ENCODE measurements around the gene NCL. TPM values are rescaled to one million over a fixed set of nuclear protein-coding genes. Genes with fewer than 3 reads are reported as not detected.

Gene NCL
- total and polyA plus RNA-seq, 5 donors from 2014 or later: 296 to 435 (median 333) TPM

- DNase-seq (no peak), ATAC-seq (ENCODE audit: low read depth in 2 of 2) (no peak)
- Histone ChIP-seq H3K36me3 (ENCODE audit: control insufficient read depth, insufficient read depth, low read length) (no peaks in the 10 kb centered on the region), H3K4me3 (ENCODE audit: low read depth, low read length) (no peak overlapping the region), H3K27ac (ENCODE audit: insufficient read depth, low read length, poor library complexity, severe bottlenecking) (no peak overlapping the region), H3K27me3 (ENCODE audit: control insufficient read depth, insufficient read depth, low read length) (no peaks in the 10 kb centered on the region), H3K9me3 (ENCODE audit: control insufficient read depth in 2 of 2, low read length in 2 of 2) (no peaks in the 10 kb centered on the region), H3K4me1 (ENCODE audit: control insufficient read depth, insufficient read depth, low read length, poor library complexity, severe bottlenecking) (peaks cover 30% of the 10 kb centered on the region)
- H3K4me1 Mint-ChIP-seq: peaks cover 0 to 25% (median 13%) of the 10 kb centered on the region in 4 donors
- peak overlapping the region in 1 of 4 donors; percentile 48 for H3K4me3 Mint-ChIP-seq
- H3K9me3 Mint-ChIP-seq: no peaks in the 10 kb centered on the region
- H3K36me3 Mint-ChIP-seq: peaks cover 4% of the 10 kb centered on the region
- peaks cover 8% of the 10 kb centered on the region for H3K27me3 Mint-ChIP-seq
- no peak overlapping the region for H3K27ac Mint-ChIP-seq
These were observed 15.2 kb upstream of the NCL start for GRCh38 chr2:231479455-231479854.

GRCh38 chr2:231476920-231477319 is 12.6 kb upstream of the NCL start:
- H3K36me3 Mint-ChIP-seq: peaks cover 3% of the 10 kb centered on the region
- H3K4me1 ChIP-seq (ENCODE audit: control insufficient read depth, insufficient read depth, low read length, poor library complexity, severe bottlenecking): peaks cover 8% of the 10 kb centered on the region
- no peak overlapping the region for H3K27ac ChIP-seq (ENCODE audit: insufficient read depth, low read length, poor library complexity, severe bottlenecking)
- no peaks in the 10 kb centered on the region for H3K36me3 ChIP-seq (ENCODE audit: control insufficient read depth, insufficient read depth, low read length)
- H3K4me3 Mint-ChIP-seq: no peak overlapping the region
- ATAC-seq (ENCODE audit: low read depth in 2 of 2): no peak
- DNase-seq: no peak
- no peaks in the 10 kb centered on the region for H3K27me3 ChIP-seq (ENCODE audit: control insufficient read depth, insufficient read depth, low read length)
- peaks cover 0 to 15% (median 9%) of the 10 kb centered on the region in 4 donors for H3K4me1 Mint-ChIP-seq
- H3K9me3 ChIP-seq (ENCODE audit: control insufficient read depth in 2 of 2, low read length in 2 of 2): no peaks in the 10 kb centered on the region
- H3K4me3 ChIP-seq (ENCODE audit: low read depth, low read length): no peak overlapping the region
- peaks cover 8% of the 10 kb centered on the region for H3K27me3 Mint-ChIP-seq
- no peak overlapping the region for H3K27ac Mint-ChIP-seq
- H3K9me3 Mint-ChIP-seq: no peaks in the 10 kb centered on the region

GRCh38 chr2:231475965-231476364 is 11.7 kb upstream of the NCL start:
- H3K9me3 ChIP-seq (ENCODE audit: control insufficient read depth in 2 of 2, low read length in 2 of 2): no peaks in the 10 kb centered on the region
- no peaks in the 10 kb centered on the region for H3K36me3 ChIP-seq (ENCODE audit: control insufficient read depth, insufficient read depth, low read length)
- H3K27me3 Mint-ChIP-seq: peaks cover 8% of the 10 kb centered on the region
- peak overlapping the region in 2 of 3 donors; percentile 42 to 89 for H3K27ac Mint-ChIP-seq
- peaks cover 0 to 11% (median 6%) of the 10 kb centered on the region in 4 donors for H3K4me1 Mint-ChIP-seq
- peak overlapping the region; percentile 32 for H3K4me3 ChIP-seq (ENCODE audit: low read depth, low read length)
- peaks cover 8% of the 10 kb centered on the region for H3K4me1 ChIP-seq (ENCODE audit: control insufficient read depth, insufficient read depth, low read length, poor library complexity, severe bottlenecking)
- peak overlapping the region in 1 of 4 donors; percentile 84 for H3K4me3 Mint-ChIP-seq
- no peaks in the 10 kb centered on the region for H3K9me3 Mint-ChIP-seq
- no peak overlapping the region for H3K27ac ChIP-seq (ENCODE audit: insufficient read depth, low read length, poor library complexity, severe bottlenecking)
- no peaks in the 10 kb centered on the region for H3K27me3 ChIP-seq (ENCODE audit: control insufficient read depth, insufficient read depth, low read length)
- no peaks in the 10 kb centered on the region for H3K36me3 Mint-ChIP-seq
- DNase-seq (peak in 1 of 3 donors; percentile 38), ATAC-seq (ENCODE audit: low read depth in 2 of 2) (peak in 1 of 2 donors; percentile 52)

- no peak overlapping the region for H3K4me3 Mint-ChIP-seq
- no peaks in the 10 kb centered on the region for H3K27me3 ChIP-seq (ENCODE audit: control insufficient read depth, insufficient read depth, low read length)
- H3K27me3 Mint-ChIP-seq: peaks cover 4% of the 10 kb centered on the region
These were observed 8.5 kb upstream of the NCL start for GRCh38 chr2:231472816-231473215.

GRCh38 chr2:231470246-231470900 is 6.1 kb upstream of the NCL start:
- Histone ChIP-seq H3K27ac (ENCODE audit: insufficient read depth, low read length, poor library complexity, severe bottlenecking) (no peak overlapping the region), H3K27me3 (ENCODE audit: control insufficient read depth, insufficient read depth, low read length) (no peaks in the 10 kb centered on the region), H3K4me3 (ENCODE audit: low read depth, low read length) (no peak overlapping the region), H3K4me1 (ENCODE audit: control insufficient read depth, insufficient read depth, low read length, poor library complexity, severe bottlenecking) (peaks cover 3% of the 10 kb centered on the region), H3K36me3 (ENCODE audit: control insufficient read depth, insufficient read depth, low read length) (no peaks in the 10 kb centered on the region), H3K9me3 (ENCODE audit: control insufficient read depth in 2 of 2, low read length in 2 of 2) (no peaks in the 10 kb centered on the region)
- Mint-ChIP-seq H3K27me3 (no peaks in the 10 kb centered on the region), H3K4me3 (no peak overlapping the region), H3K4me1 (peaks cover 3 to 16% (median 11%) of the 10 kb centered on the region in 4 donors), H3K27ac (no peak overlapping the region), H3K36me3 (no peaks in the 10 kb centered on the region), H3K9me3 (no peaks in the 10 kb centered on the region)
- DNase-seq (no peak), ATAC-seq (ENCODE audit: low read depth in 2 of 2) (no peak)

More at GRCh38 chr2:231472816-231473215, 8.5 kb upstream of the NCL start:
- no peak overlapping the region for H3K4me3 ChIP-seq (ENCODE audit: low read depth, low read length)
- no peak overlapping the region for H3K27ac ChIP-seq (ENCODE audit: insufficient read depth, low read length, poor library complexity, severe bottlenecking)
- ATAC-seq (ENCODE audit: low read depth in 2 of 2) (no peak), DNase-seq (no peak)
- no peaks in the 10 kb centered on the region for H3K36me3 Mint-ChIP-seq
- peaks cover 0 to 13% (median 4%) of the 10 kb centered on the region in 4 donors for H3K4me1 Mint-ChIP-seq
- H3K4me1 ChIP-seq (ENCODE audit: control insufficient read depth, insufficient read depth, low read length, poor library complexity, severe bottlenecking): peaks cover 8% of the 10 kb centered on the region
- H3K36me3 ChIP-seq (ENCODE audit: control insufficient read depth, insufficient read depth, low read length): no peaks in the 10 kb centered on the region
- H3K9me3 Mint-ChIP-seq: no peaks in the 10 kb centered on the region
- H3K27ac Mint-ChIP-seq: no peak overlapping the region
- no peaks in the 10 kb centered on the region for H3K9me3 ChIP-seq (ENCODE audit: control insufficient read depth in 2 of 2, low read length in 2 of 2)

- H3K27me3 Mint-ChIP-seq: no peaks in the 10 kb centered on the region
- peak overlapping the region in 1 of 4 donors; percentile 36 for H3K4me3 Mint-ChIP-seq
- DNase-seq (no peak), ATAC-seq (ENCODE audit: low read depth in 2 of 2) (no peak)
- peaks cover 10% of the 10 kb centered on the region for H3K4me1 ChIP-seq (ENCODE audit: control insufficient read depth, insufficient read depth, low read length, poor library complexity, severe bottlenecking)
- no peaks in the 10 kb centered on the region for H3K36me3 Mint-ChIP-seq
- no peaks in the 10 kb centered on the region for H3K9me3 Mint-ChIP-seq
- no peaks in the 10 kb centered on the region for H3K27me3 ChIP-seq (ENCODE audit: control insufficient read depth, insufficient read depth, low read length)
- no peaks in the 10 kb centered on the region for H3K9me3 ChIP-seq (ENCODE audit: control insufficient read depth in 2 of 2, low read length in 2 of 2)
- peaks cover 3 to 21% (median 12%) of the 10 kb centered on the region in 4 donors for H3K4me1 Mint-ChIP-seq
- peak overlapping the region in 1 of 3 donors; percentile 31 for H3K27ac Mint-ChIP-seq
- H3K36me3 ChIP-seq (ENCODE audit: control insufficient read depth, insufficient read depth, low read length): no peaks in the 10 kb centered on the region
- H3K4me3 ChIP-seq (ENCODE audit: low read depth, low read length): no peak overlapping the region
- H3K27ac ChIP-seq (ENCODE audit: insufficient read depth, low read length, poor library complexity, severe bottlenecking): no peak overlapping the region
These were observed 5.3 kb upstream of the NCL start for GRCh38 chr2:231469583-231469950.

GRCh38 chr2:231467613-231468530 is 3.6 kb upstream of the NCL start:
- H3K27ac ChIP-seq (ENCODE audit: insufficient read depth, low read length, poor library complexity, severe bottlenecking): no peak overlapping the region
- DNase-seq (no peak), ATAC-seq (ENCODE audit: low read depth in 2 of 2) (no peak)
- H3K4me1 Mint-ChIP-seq: peaks cover 8 to 31% (median 22%) of the 10 kb centered on the region in 4 donors
- peaks cover 20% of the 10 kb centered on the region for H3K4me1 ChIP-seq (ENCODE audit: control insufficient read depth, insufficient read depth, low read length, poor library complexity, severe bottlenecking)
- H3K36me3 ChIP-seq (ENCODE audit: control insufficient read depth, insufficient read depth, low read length): peaks cover 2% of the 10 kb centered on the region
- H3K27me3 ChIP-seq (ENCODE audit: control insufficient read depth, insufficient read depth, low read length): no peaks in the 10 kb centered on the region
- no peaks in the 10 kb centered on the region for H3K9me3 ChIP-seq (ENCODE audit: control insufficient read depth in 2 of 2, low read length in 2 of 2)
- no peak overlapping the region for H3K27ac Mint-ChIP-seq
- peak overlapping the region in 1 of 4 donors; percentile 82 for H3K4me3 Mint-ChIP-seq
- H3K27me3 Mint-ChIP-seq: no peaks in the 10 kb centered on the region
- H3K36me3 Mint-ChIP-seq: peaks cover 7% of the 10 kb centered on the region
- H3K4me3 ChIP-seq (ENCODE audit: low read depth, low read length): no peak overlapping the region
- no peaks in the 10 kb centered on the region for H3K9me3 Mint-ChIP-seq
